GM19467 (cell line): ENCODE measurements around the gene TMEM94.
"Not testable (repeated sequence)": the region's sequence is repeated elsewhere in the genome, so short reads cannot be mapped to it uniquely, and the experiment has no call there.

Source experiments
- ATAC-seq: cut with Tn5 transposase; IDR thresholded peaks from one replicate; pipeline ENCODE4 v1.9.1; 2021; ENCODE audit warnings: mild to moderate bottlenecking, moderate library complexity; ENCODE audit not compliant: unreplicated experiment

Gene TMEM94

GRCh38 chr17:75445296-75445695, 11.1 kb upstream of the TMEM94 start:
- no peak for ATAC-seq

- ATAC-seq, result not testable (repeated sequence)
These were observed 10.5 kb upstream of the TMEM94 start for GRCh38 chr17:75445896-75446295.

DNA sequence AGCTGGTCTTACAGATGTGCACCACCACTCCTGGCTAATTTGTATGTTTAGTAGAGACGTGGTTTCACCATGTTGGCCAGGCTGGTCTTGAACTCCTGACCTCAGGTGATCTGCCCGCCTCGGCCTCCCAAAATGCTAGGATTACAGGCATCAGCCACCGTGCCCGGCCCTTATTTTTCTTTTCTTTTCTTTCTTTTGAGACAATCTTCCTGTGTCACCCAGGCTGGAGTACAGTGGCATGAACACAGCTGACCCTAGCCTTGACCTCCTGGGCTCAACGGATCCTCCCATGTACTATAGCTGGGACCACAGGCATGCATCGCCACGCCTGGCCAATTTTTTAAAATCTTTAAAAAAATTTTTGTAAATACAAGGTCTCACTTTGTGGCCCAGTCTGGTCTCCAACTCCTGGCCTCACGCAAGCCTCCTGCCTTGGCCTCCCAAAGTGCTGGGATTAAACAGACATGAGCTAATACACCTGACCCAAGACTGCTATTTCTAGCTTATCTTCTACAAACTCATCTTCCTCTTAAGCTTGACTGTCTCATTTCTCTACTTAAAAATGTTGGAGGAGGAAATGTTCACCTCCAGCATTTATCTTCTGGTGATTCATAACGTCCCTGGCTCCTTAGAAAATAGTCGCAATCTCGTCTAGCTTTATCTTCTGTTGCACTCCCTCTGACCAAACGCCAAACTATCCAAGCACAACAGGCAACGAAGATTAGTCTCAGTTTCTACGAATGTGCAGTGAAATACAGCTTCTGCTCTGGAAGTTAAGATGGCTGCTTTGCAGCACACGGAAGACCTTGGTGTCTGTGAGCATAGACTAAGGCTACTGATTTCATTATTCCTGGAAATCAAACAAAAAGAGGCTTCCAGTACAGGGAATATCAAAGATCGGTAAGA, 8.2 kb upstream of the TMEM94 start:
- ATAC-seq, result no peak

- no peak for ATAC-seq
These were observed 6.2 kb upstream of the TMEM94 start for GRCh38 chr17:75450270-75450669.

DNA sequence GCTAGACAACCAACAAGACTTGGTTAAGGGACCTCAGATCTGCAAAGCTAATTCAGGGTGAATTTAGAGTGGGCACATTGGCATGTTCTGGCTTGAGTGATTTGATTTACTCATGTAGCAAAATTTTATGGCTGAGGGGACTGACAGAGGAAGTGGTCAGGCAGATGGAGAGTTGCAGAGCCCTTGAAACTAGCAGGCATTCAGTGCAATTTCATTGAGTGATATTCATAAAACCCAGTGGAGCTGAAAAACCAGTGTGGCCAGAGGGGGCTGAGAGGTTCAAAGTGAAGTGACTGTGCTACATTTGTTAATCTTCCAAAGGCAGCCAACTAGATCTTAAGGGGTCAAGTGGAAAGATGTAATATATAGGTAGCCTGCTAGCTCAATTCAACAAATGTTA, 2.2 kb upstream of the TMEM94 start:
- no peak for ATAC-seq

GRCh38 chr17:75454672-75455071, 1.8 kb upstream of the TMEM94 start:
- ATAC-seq, result not testable (repeated sequence)

GRCh38 chr17:75456039-75456416, 407 bp upstream of the TMEM94 start:
- ATAC-seq, result peak; percentile 6

DNA sequence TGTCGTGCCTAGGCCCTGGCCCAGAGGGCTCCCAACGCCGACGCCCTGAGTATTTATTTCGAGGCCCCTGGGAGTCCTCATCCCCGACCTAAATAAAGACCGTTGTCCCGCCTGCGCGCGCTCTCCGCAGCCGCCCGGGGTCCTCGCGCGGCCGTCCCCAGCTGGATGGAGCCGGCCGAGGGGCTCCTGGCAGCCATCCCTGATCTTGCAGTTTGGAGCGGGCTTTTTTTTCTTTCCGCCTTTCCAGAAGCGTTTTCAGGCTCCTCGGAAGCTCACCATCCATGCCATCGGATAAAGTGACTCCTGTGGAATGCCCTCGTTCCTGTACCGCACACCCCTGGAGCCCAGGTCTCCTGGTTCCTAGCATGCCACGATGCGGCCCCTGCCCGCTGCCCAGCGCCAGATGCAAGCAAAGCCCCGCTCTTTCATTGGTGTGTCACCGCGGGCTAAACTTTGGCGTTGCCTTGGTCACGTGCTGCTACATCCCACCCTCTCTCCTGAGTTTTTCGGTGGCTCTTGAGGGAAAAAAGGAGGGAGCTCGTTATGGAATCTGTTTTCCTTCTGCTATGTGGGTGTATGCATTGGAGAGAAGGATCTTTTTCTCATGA, 716 bp downstream of the TMEM94 start:
- ATAC-seq, result no peak

GRCh38 chr17:75459246-75459589, 2.8 kb downstream of the TMEM94 start:
- no peak for ATAC-seq

DNA sequence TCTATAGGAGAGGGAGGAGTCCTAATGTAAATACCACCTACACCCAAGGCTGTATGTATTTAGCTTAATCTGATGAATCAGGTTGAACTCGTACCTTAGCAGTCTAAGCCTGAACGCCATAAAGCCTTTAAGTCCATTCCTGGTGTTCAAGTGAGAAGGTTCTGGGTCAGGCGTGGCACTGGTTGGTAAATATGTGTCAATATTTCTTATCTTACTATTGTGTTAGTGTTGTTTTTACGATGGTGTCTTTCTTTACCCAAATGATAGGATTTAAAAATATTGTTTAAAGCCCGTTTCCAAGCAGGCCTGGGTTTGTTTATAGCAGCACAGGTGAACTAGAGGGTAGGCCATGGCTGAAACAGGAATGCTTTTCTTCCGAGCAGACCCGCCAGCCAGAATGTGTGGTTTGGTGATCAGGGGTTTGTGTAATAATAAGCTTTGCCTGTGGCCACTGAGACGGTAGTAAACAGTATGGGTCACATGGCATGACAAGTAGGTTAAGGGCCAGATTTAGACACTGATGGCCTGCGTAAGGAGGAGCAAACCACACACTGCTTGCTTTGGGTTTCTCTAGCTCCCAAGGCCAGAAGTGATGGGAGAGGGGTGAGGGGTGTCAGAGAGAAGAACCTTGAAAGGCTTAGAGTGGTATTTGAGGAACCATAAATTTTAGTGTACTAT, 3.3 kb downstream of the TMEM94 start:
- ATAC-seq, result no peak

DNA sequence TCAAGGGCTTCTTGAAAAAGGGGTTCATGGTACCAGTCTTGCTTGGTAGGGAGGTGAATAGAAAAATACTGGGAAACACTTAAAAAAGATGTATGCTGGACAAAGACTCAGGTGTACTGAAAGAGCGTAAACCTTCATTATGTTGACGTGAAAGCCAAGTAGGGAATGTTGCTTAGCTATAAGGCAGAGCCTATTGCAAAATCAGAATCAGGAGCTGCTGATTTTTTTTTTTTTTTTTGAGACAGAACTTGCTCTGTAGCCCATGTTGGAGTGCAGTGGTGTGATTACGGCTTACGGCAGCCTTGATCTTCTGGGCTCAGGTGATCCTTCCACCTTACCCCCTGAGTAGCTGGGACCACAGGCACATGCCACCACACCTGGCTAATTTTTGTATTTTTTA, 3.9 kb downstream of the TMEM94 start:
- ATAC-seq, result no peak

DNA sequence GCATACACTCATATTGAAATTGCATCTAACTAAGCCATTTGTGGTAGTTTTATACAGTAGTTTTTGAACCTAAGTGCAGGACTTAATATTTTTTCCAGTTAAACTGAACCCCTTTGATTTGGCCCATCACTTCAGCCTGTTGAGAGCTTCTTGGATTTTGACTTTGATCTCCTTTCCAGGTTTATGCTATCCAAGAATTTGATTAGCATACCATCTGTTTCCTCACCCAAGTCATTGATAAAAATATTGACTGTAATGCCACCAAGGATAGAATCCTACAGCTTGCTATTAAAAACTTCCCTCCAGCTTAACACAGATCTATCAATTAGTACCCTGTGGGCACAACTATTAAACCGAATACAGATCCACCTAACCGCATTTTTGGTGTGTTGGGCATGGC, 7.2 kb downstream of the TMEM94 start:
- no peak for ATAC-seq

GRCh38 chr17:75465039-75465438, 8.6 kb downstream of the TMEM94 start:
- no peak for ATAC-seq

DNA sequence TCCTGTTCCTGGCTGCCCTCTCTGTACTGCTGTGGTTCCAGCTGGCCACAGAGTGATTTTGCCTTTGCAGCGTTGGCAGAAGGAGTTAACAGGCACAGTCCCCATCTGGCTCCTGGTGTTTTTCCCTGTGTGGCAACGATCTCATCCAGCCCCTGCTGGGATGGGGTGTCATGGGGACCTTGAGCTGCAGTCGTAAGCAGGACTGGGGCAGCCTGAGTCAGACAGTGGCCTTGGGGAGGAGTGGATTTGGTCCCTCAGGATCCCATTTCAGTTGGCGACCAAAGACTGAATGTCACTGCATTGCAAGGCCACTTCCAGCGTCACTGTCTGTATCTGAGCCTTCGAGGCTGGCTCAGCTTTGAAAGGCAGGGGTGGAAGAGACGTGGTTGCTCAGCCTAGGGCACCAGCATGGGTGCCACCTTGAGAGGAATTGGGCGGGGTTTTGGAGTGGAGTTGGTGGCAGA, 11.9 kb downstream of the TMEM94 start:
- no peak for ATAC-seq

- ATAC-seq, result no peak
These were observed 12.4 kb downstream of the TMEM94 start for GRCh38 chr17:75468779-75469373.

GRCh38 chr17:75471207-75471606, 14.8 kb downstream of the TMEM94 start:
- no peak for ATAC-seq

DNA sequence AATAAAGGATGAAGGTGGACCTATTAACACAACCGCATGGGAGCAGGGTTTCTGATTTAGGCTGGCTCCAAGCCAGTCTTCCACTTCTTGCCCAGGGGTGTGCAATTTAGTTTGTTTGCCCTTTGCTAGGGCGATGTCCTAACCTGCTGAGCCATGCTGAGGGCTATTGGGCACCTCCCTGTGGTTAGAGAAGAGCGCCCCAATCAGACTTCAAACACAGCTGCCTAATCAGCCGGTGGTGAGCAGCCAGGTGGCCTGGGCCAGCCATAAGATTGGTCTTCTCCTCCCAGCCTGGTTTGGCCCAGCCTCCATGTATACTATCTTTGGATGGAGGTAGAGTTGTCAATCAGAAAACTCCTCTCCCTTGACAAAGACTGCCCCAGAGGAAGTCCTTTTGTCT, 15.7 kb downstream of the TMEM94 start:
- no peak for ATAC-seq

DNA sequence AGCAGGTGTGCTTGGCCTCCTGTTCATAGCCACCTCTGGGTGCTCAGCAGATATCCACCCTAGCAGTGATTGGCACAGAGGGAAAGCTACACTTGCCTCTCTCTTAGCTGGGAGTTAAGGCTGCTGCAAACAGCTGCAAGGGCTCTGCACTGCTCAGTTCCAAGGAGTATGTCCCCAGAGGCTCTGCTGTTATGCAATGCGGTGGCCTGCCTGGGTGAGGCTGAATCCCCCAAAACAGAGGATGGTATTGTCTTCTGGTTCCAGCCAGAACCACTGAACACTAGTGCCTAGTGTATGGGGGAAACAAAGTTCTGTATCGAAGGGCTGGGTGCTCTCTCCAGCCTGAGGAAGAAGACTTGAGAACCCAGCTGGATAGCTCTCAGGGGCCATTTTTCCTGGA, 16.8 kb downstream of the TMEM94 start:
- ATAC-seq, result no peak

DNA sequence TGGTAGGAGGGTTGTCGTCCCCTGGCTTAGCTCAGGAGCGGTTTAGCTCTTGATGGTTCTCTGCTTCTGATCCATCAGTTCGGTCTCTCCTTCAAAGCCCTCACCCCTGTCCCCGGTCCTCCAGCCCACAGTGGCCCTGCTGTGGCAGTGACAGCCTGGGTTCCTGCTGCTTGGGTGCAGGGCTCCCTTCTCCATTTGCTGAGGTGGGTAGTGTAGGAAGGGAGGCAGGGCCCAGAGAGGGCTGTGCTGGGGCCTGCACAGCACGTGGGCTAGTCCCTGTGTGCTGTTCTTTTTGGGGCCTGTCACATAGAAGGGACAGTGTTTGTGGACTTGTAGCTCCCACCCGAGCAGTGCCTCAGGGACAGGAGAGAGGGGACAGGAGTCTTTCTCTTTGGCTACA, 18.3 kb downstream of the TMEM94 start:
- ATAC-seq, result no peak

GRCh38 chr17:75475144-75475835, 18.9 kb downstream of the TMEM94 start:
- no peak for ATAC-seq

DNA sequence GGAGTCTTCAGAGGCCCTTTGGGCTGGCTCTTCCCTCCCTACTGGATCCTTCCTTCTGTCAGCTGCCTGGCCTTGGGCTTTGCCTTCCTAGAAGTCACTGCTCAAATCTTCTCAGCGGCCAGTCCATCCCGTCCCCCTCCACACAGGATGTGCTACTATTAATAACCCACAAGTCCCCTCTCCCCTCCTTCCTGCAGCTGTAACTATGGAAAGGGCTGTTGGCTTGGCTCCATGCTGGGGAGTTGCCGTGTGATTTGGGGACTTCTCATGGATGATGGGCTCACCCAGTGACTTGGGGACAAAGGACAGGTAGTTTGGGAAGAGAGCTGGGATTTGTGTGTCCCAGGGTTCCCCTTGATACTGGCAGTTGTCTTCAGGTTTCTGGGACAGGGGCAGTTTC, 19.4 kb downstream of the TMEM94 start:
- no peak for ATAC-seq
